Vagina (tissue), 2 donors: ENCODE results near the gene HSF2BP.

Source experiments
- CTCF ChIP-seq, 3 experiments: fragments of 450-650 bp in 2 of 3; fragments of 200-600 bp in 1 of 3; sonication (generic) in 1 of 3; IDR thresholded peaks; one replicate each; pipeline ENCODE4 v1.5.1; 2017 to 2019; ENCODE audit warnings: antibody characterized with exemption in 3 of 3, mild to moderate bottlenecking in 2 of 3, moderate library complexity in 2 of 3
- POLR2A ChIP-seq, 2 donors: fragments of 450-650 bp; IDR thresholded peaks; one replicate each; pipeline ENCODE4 v1.6.1; 2017; ENCODE audit warnings: antibody characterized with exemption in 2 of 2, mild to moderate bottlenecking in 2 of 2, moderate library complexity in 2 of 2

GRCh38 chr21:43703035-43703880 is 44.0 kb upstream of the HSF2BP start:
- TF ChIP-seq CTCF (IDR thresholded peaks at IDR 0.05) (no peak), POLR2A (IDR thresholded peaks at IDR 0.05) (no peak)
